OCI-LY1 (cell line): ENCODE results near the gene ID1.
"Not testable (repeated sequence)": the region's sequence is repeated elsewhere in the genome, so short reads cannot be mapped to it uniquely, and the experiment has no call there.

ENCODE experiments used
- CTCF ChIP-seq: fragments of 200-600 bp; sonication (generic), shearing (Covaris generic); IDR thresholded peaks from 2 replicates; pipeline ENCODE4 v1.5.1; 2017; ENCODE audit warnings: mild to moderate bottlenecking, antibody characterized with exemption, low read length, moderate library complexity, mixed read lengths
- EZH2 ChIP-seq: fragments of 200-600 bp; sonication (generic), shearing (Covaris generic); IDR thresholded peaks from 2 replicates; pipeline ENCODE4 v1.8.0; 2017; ENCODE audit warnings: borderline replicate concordance, mixed run types, mild to moderate bottlenecking, antibody characterized with exemption, low read length, moderate library complexity, mixed read lengths

GRCh38 chr20:31574986-31575385 lies 30.1 kb upstream of the ID1 start:
- TF ChIP-seq CTCF, EZH2: not testable (repeated sequence)
